ENCODE measurements around the gene SFRP2.

The SFRP2 gene

GRCh38 chr4:153773236-153773690 is 15.6 kb downstream of the SFRP2 start:
- DNase-seq (ENCODE audit: low read depth in 2 of 2): no peak

GRCh38 chr4:153771046-153771445 is 17.8 kb downstream of the SFRP2 start:
- DNase-seq (ENCODE audit: low read depth in 2 of 2): no peak

- DNase-seq (ENCODE audit: low read depth in 2 of 2): no peak
Observed at GRCh38 chr4:153766758-153767157, 22.1 kb downstream of the SFRP2 start.

GRCh38 chr4:153765894-153766293 is 23.0 kb downstream of the SFRP2 start:
- no peak for DNase-seq (ENCODE audit: low read depth in 2 of 2)

GRCh38 chr4:153764601-153765368 is 24.1 kb downstream of the SFRP2 start:
- no peak for DNase-seq (ENCODE audit: low read depth in 2 of 2)

GRCh38 chr4:153763404-153763803 is 25.5 kb downstream of the SFRP2 start:
- no peak for DNase-seq (ENCODE audit: low read depth in 2 of 2)

GRCh38 chr4:153759407-153760316 is 29.2 kb downstream of the SFRP2 start, which contains the start of gene RNF175:
Gene RNF175 (minus strand): TSS chr4:153760024. CDS start chr4:153759862, 162 bp downstream.
- DNase-seq (ENCODE audit: low read depth in 2 of 2): no peak

- no peak for DNase-seq (ENCODE audit: low read depth in 2 of 2)
Observed at GRCh38 chr4:153758688-153759406, 30.0 kb downstream of the SFRP2 start.

GRCh38 chr4:153758136-153758535 is 30.7 kb downstream of the SFRP2 start:
- no peak for DNase-seq (ENCODE audit: low read depth in 2 of 2)

GRCh38 chr4:153757407-153757806 is 31.5 kb downstream of the SFRP2 start:
- DNase-seq (ENCODE audit: low read depth in 2 of 2): no peak

- DNase-seq (ENCODE audit: low read depth in 2 of 2): no peak
Observed at GRCh38 chr4:153755186-153755585, 33.7 kb downstream of the SFRP2 start.

GRCh38 chr4:153750197-153750817 is 38.6 kb downstream of the SFRP2 start:
- peak in 1 of 2 donors; percentile 11 for DNase-seq (ENCODE audit: low read depth in 2 of 2)

- DNase-seq (ENCODE audit: low read depth in 2 of 2): no peak
Observed at GRCh38 chr4:153748378-153748777, 40.5 kb downstream of the SFRP2 start.

- no peak for DNase-seq (ENCODE audit: low read depth in 2 of 2)
Observed at GRCh38 chr4:153747406-153747955, 41.4 kb downstream of the SFRP2 start.

- no peak for DNase-seq (ENCODE audit: low read depth in 2 of 2)
Observed at GRCh38 chr4:153745651-153746050, 43.2 kb downstream of the SFRP2 start.

GRCh38 chr4:153741541-153741940 is 47.3 kb downstream of the SFRP2 start:
- no peak for DNase-seq (ENCODE audit: low read depth in 2 of 2)

GRCh38 chr4:153735906-153736461 is 52.9 kb downstream of the SFRP2 start:
- DNase-seq (ENCODE audit: low read depth in 2 of 2): no peak

GRCh38 chr4:153733751-153734448 is 55.0 kb downstream of the SFRP2 start:
- DNase-seq (ENCODE audit: low read depth in 2 of 2): no peak

GRCh38 chr4:153731239-153731638 is 57.6 kb downstream of the SFRP2 start:
- no peak for DNase-seq (ENCODE audit: low read depth in 2 of 2)

All from stimulated activated CD8-positive, alpha-beta memory T cell treated with anti-CD3 and anti-CD28 coated beads, Interleukin-15, amount 100 ng/mL, for 4 hours (primary cell).